Breast epithelium (tissue), 4 donors: ENCODE results near the gene USH1G. TPM values are rescaled to one million over a fixed set of nuclear protein-coding genes. Genes with fewer than 3 reads are reported as not detected.

Experiments
- DNase-seq, 2 donors: peaks; one replicate each; pipeline ENCODE4 v3.0.0-alpha.2; 2019; ENCODE audit warnings: low spot score in 2 of 2
- H3K27ac ChIP-seq, 2 donors: fragments of 200-600 bp; sonication (generic) in 1 of 2; one replicate each; pipeline ENCODE4 v1.5.1; 2016 to 2019; ENCODE audit warnings: mild to moderate bottlenecking in 1 of 2
- H3K27me3 ChIP-seq, 2 donors: fragments of 200-600 bp; sonication (generic) in 1 of 2; one replicate each; pipeline versions ENCODE4 v1.5.1 to v1.6.0; 2017 to 2019; ENCODE audit warnings: control low read depth in 1 of 2, mild to moderate bottlenecking in 1 of 2
- H3K36me3 ChIP-seq: fragments of 200-600 bp; one replicate; pipeline ENCODE4 v1.5.1; 2019
- H3K4me1 ChIP-seq, 2 donors: fragments of 200-600 bp; sonication (generic); one replicate each; pipeline ENCODE4 v1.5.1; 2016 to 2019; ENCODE audit warnings: control low read depth in 1 of 2
- H3K4me3 ChIP-seq, 3 donors: fragments of 200-600 bp; sonication (generic); 1 replicate in 2 of 3; 2 replicates in 1 of 3; pipeline ENCODE4 v1.5.1; 2016 to 2019; ENCODE audit warnings: mild to moderate bottlenecking in 3 of 3, moderate library complexity in 2 of 3
- H3K9me3 ChIP-seq, 2 donors: fragments of 200-600 bp; sonication (generic) in 1 of 2; one replicate each; pipeline ENCODE4 v1.5.1; 2016 to 2019; ENCODE audit warnings: control low read depth in 1 of 2
- POLR2A ChIP-seq: fragments of 450-650 bp; IDR thresholded peaks from one replicate; pipeline ENCODE4 v1.6.1; 2016; ENCODE audit warnings: antibody characterized with exemption, mild to moderate bottlenecking, moderate library complexity
- POLR2AphosphoS5 ChIP-seq, 3 donors: sonication (generic); formaldehyde crosslinking; IDR thresholded peaks; one replicate each; pipeline ENCODE4 v1.6.1; 2017; ENCODE audit warnings: antibody characterized with exemption in 3 of 3
- intact Hi-C: fragments of 100-400 bp; cut with DNase I; formaldehyde crosslinking; loops from one replicate; pipeline ENCODE4 v1.15.1; 2023; ENCODE audit warnings: low total_unique reads
- total RNA-seq, 3 donors: library from RNA; depleted of rRNA; stranded (reverse); fragments of >200 nt; gene quantifications; one replicate each; pipeline ENCODE4 v1.1.0, GENCODE V29; 2016
- TF ChIP-seq, protein P1 (sequence below), 3 donors: fragments of 450-650 bp; IDR thresholded peaks; one replicate each; pipeline ENCODE4 v1.5.1; 2016 to 2017; ENCODE audit warnings: antibody characterized with exemption in 3 of 3, mild to moderate bottlenecking in 3 of 3, moderate library complexity in 3 of 3

The USH1G gene
- total RNA-seq, 3 donors from 2014 or later, result not detected

DNA sequence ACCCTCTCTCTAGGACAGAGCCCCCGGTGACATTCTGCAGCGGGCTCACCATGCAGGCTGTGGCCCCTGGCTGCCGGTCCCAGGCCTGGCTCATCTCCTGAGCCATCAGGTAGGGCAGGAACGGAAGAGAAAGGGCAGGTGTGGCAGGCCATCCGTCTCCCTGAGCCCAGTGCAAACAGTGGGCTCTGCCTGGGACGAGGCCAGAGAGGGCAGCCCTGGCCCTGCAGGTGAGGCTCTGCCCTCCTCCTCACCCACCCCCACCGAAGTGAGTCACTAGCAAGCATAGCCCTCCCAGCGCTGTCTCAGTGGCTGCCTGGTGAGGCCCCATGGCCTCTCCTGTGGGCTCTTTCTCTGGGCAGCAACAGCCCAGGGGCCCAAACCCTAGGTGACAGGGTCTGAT, 27.2 kb upstream of the USH1G start:
- Histone ChIP-seq H3K27ac (no peak overlapping the region), H3K27me3 (no peaks in the 10 kb centered on the region), H3K36me3 (no peaks in the 10 kb centered on the region), H3K4me1 (no peaks in the 10 kb centered on the region), H3K4me3 (no peak overlapping the region), H3K9me3 (no peaks in the 10 kb centered on the region)
- intact Hi-C loops, result no loop called here
- TF ChIP-seq, protein P1, sequence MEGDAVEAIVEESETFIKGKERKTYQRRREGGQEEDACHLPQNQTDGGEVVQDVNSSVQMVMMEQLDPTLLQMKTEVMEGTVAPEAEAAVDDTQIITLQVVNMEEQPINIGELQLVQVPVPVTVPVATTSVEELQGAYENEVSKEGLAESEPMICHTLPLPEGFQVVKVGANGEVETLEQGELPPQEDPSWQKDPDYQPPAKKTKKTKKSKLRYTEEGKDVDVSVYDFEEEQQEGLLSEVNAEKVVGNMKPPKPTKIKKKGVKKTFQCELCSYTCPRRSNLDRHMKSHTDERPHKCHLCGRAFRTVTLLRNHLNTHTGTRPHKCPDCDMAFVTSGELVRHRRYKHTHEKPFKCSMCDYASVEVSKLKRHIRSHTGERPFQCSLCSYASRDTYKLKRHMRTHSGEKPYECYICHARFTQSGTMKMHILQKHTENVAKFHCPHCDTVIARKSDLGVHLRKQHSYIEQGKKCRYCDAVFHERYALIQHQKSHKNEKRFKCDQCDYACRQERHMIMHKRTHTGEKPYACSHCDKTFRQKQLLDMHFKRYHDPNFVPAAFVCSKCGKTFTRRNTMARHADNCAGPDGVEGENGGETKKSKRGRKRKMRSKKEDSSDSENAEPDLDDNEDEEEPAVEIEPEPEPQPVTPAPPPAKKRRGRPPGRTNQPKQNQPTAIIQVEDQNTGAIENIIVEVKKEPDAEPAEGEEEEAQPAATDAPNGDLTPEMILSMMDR (IDR thresholded peaks at IDR 0.05), result no peak
- DNase-seq, result no peak

DNA sequence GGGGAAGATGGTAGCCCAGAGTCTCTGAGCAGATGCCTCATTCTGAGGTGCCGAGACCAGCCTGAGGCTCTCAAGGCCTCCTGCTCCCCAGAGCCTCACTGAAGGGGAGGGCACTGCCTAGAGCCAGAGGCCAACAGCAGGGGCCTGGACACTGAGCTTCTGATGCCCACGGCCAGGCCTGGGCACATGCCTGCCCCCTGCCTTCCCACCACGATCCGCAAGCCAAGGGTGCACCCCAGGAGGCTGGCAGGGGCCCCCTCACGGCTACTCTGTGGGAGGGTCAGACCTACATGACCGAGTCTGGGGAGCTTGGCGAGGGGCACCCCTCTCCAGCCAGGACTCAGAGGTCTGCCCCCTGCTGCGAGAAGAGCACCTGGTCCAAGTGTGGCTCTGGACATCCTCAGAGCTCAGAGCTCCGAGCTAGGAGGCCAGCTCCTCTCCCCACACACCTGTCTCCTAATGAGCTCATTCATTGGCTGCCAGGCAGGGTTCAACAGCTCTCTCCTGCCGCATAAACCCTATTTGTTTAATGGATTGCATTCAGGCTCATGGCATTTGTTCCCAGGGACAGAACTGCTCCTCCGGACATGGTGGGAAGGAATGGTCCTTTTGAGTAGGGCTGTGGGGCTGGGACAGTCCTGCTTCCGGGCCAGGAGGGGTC, 26.5 kb upstream of the USH1G start:
- no peak for TF ChIP-seq POLR2AphosphoS5 (IDR thresholded peaks at IDR 0.05)
- no peak for TF ChIP-seq POLR2A
- TF ChIP-seq, protein P1 (IDR thresholded peaks at IDR 0.05), result no peak
- Histone ChIP-seq H3K4me3 (no peak overlapping the region), H3K27ac (no peak overlapping the region), H3K27me3 (no peaks in the 10 kb centered on the region), H3K36me3 (no peaks in the 10 kb centered on the region), H3K9me3 (no peaks in the 10 kb centered on the region), H3K4me1 (no peaks in the 10 kb centered on the region)
- no peak for DNase-seq
- intact Hi-C loops, result no loop called here

DNA sequence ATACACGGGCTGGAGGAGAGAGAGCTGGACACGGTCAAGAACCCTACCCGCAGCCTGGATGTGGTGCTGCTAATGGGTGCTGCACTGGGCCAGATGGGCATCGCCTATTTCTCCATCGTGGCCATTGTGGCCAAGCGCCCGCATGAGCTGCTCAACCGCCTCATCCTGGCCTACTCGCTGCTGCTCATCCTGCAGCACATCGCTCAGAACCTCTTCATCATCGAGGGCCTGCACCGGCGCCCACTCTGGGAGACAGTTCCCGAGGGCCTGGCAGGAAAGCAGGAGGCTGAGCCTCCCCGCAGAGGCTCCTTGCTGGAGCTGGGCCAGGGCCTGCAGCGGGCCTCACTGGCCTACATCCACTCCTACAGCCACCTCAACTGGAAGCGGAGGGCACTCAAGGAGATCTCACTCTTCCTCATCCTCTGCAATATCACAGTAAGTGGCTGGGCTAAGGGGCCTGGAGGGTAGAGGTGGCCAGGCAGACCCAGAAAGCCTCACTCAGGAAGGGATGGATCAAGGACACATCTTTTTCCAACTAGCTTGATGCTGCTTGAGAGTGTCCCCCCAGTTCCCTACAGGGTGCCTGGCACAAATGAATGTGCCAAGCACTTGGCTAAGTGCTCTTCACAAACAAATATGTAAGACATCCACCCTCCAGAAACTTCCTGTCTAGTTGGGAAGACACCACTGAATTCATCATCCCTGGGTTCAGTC, 24.1 kb upstream of the USH1G start:
- Histone ChIP-seq H3K9me3 (no peaks in the 10 kb centered on the region), H3K27ac (no peak overlapping the region), H3K4me1 (no peaks in the 10 kb centered on the region), H3K27me3 (peaks cover 0 to 5% of the 10 kb centered on the region in 2 donors), H3K4me3 (no peak overlapping the region), H3K36me3 (no peaks in the 10 kb centered on the region)
- intact Hi-C loops, result no loop called here
- no peak for TF ChIP-seq POLR2A
- TF ChIP-seq, protein P1 (IDR thresholded peaks at IDR 0.05), result no peak
- TF ChIP-seq POLR2AphosphoS5 (IDR thresholded peaks at IDR 0.05), result no peak
- DNase-seq, result no peak

DNA sequence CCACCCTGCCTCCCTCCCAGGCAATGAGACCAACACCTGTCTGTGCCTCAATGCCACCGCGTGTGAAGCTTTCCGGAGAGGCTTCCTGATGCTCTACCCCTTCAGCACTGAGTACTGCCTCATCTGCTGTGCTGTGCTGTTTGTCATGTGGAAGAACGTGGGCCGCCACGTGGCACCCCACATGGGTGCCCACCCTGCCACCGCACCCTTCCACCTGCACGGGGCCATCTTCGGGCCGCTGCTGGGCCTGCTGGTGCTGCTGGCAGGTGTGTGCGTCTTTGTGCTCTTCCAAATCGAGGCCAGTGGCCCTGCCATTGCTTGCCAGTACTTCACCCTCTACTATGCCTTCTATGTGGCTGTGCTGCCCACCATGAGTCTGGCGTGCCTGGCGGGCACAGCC, 23.6 kb upstream of the USH1G start:
- H3K4me3 ChIP-seq, result no peak overlapping the region
- no peaks in the 10 kb centered on the region for H3K9me3 ChIP-seq
- no peaks in the 10 kb centered on the region for H3K36me3 ChIP-seq
- TF ChIP-seq POLR2A, result no peak
- TF ChIP-seq POLR2AphosphoS5 (IDR thresholded peaks at IDR 0.05), result no peak
- TF ChIP-seq, protein P1 (IDR thresholded peaks at IDR 0.05), result no peak
- intact Hi-C loops, result no loop called here
- peaks cover 0 to 11% of the 10 kb centered on the region in 2 donors for H3K27me3 ChIP-seq
- no peak for DNase-seq
- H3K4me1 ChIP-seq, result no peaks in the 10 kb centered on the region
- no peak overlapping the region for H3K27ac ChIP-seq

DNA sequence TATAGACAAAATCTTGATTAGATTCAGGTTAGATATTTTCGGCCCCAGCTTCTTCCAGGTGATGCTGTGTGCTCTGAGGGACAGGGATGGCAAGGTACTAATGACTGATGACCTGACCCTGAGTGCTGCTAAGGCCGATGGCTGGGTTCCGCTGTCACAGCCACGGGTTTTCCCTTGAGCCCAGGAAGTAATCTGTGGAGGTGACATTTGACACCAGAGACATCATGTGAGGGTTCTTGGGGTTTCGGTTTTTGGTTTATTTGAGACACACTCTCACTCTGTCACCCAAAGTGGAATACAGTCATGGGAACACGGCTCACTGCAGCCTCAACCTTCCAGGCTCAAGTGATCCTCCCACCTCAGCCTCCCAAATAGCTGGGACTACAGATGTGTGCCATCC, 22.5 kb upstream of the USH1G start:
- no peak for DNase-seq
- TF ChIP-seq, protein P1 (IDR thresholded peaks at IDR 0.05), result no peak
- TF ChIP-seq POLR2AphosphoS5 (IDR thresholded peaks at IDR 0.05) (no peak), POLR2A (no peak)
- intact Hi-C loops, result no loop called here
- Histone ChIP-seq H3K27me3 (peaks cover 0 to 17% of the 10 kb centered on the region in 2 donors), H3K27ac (no peak overlapping the region), H3K9me3 (no peaks in the 10 kb centered on the region), H3K36me3 (no peaks in the 10 kb centered on the region), H3K4me3 (no peak overlapping the region), H3K4me1 (no peaks in the 10 kb centered on the region)
